Ureter (tissue), 1 donor: ENCODE data around the gene RDX. TPM values are rescaled to one million over a fixed set of nuclear protein-coding genes. Genes with fewer than 3 reads are reported as not detected.
"Not testable (repeated sequence)": the region's sequence is repeated elsewhere in the genome, so short reads cannot be mapped to it uniquely, and the experiment has no call there.

Experiments used
- DNase-seq: peaks from one replicate; pipeline ENCODE4 v3.0.0-alpha.2; 2020; ENCODE audit warnings: low spot score
- total RNA-seq: library from RNA; stranded (reverse); gene quantifications from one replicate; pipeline ENCODE4 v1.2.4, GENCODE V29; 2023
- donor health status: DM: yes; HTN: yes; CAD: no.

RDX gene
- total RNA-seq, 1 donor from 2014 or later = 71.7 TPM

DNA sequence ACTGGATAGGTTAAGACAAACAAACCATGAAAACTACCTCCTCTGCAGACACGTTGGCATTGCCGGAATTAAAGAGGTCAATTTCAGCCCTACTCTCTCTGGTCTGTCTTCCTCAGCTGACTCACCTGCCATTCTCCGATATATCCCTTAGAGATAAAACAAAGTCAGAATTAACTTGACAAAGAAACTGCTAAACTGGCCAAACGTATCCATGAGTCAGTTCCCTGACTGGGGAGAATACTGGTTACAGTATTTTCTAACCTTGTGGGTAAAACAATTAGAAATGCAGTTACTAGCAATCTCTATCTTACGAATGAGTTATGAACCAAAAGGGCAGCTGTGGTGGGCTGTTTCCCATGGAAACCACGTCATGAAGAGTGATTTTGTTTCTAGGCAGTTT, 96.2 kb downstream of the RDX start:
- DNase-seq = no peak

DNA sequence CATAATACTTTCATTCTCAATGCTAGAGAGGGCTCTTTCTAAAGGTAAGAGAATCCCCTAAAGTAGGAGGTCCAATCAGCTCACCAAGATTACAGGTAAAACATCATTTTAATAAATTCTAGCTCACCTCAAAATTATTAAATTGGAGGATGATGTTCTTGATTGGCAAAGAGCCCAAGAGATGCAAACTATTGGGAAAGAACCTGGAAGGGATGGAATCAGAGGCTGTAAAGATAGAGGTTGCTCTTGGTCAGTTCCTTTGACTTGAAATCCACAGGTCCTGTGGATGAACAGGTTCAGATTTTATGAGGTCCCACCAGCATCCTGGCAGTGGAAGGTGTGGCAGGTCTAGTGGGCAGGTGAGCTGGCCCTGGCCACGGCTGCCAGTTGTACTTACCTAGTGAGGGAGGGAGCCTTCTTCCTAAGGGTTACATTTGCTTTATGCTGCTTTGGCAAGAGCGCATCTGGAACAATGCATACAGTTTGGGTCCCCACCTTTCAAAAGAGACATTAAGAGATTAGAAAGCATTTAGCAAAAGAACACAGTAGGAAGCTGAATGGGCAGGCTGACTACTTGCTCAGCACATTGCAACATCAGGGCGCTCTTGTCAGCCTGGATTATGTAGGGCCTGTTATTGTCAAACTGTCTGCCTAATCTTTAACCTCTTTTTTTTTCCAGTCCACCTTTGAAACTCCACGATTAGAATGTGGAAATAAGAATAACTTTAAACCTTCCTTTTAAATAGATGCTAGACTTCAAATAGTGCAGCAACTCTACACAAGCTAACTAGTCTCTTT, 97.0 kb downstream of the RDX start:
- DNase-seq = no peak

DNA sequence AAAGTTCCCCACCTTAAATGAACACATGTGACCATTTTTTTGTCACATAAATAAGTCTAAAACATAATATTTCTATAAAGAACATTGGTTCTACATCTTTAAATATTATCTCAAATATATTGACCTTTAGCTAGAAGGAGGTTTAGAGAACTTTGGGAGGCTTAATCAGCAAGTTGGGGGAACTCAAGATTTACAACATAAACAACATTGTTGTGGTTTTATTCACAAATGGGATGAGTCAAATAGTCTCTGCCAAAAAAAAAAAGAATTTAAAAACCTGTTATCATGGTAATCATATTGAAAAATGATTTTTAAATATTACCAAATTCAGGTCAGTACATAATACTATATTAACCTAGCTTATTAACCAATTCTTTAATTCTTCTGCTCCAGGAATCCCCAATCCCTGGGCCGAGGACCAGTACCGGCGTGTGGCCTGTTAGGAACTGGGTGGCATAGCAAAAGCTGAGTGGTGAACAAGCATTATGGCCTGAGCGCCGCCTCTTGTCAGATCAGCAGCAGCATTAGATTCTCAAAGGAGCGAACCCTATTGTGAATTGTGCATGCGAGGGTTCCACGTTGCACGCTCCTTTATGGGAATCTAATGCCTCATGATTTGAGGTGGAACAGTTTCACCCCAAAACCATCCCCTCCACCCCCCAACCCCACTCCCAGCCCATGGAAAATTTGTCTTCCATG, 98.2 kb downstream of the RDX start:
- no peak for DNase-seq

DNA sequence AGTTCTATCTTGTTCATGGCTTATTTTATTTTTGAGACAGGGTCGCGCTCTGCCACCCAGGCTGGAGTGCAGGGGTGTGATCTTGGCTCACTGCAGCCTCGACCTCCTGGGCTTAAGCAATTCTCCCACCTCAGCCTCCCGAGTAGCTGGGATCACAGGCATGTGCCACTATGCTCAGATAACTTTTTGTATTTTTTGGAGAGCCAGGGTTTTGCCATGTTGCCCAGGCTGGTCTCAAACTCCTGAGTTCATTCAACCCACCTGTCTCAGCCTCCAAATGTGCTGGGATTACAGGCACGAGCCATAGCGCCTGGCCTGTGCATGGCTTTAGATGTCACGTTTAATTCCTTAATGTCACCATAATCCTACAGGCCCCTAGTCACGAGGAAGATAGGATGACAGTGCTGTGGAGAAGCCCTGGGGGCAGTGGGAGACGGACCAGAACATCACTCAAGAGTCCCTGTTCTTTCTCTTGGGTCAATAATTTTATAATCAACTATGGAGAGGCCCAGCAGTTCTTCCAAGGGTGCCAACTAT, 99.5 kb downstream of the RDX start:
- DNase-seq = no peak

DNA sequence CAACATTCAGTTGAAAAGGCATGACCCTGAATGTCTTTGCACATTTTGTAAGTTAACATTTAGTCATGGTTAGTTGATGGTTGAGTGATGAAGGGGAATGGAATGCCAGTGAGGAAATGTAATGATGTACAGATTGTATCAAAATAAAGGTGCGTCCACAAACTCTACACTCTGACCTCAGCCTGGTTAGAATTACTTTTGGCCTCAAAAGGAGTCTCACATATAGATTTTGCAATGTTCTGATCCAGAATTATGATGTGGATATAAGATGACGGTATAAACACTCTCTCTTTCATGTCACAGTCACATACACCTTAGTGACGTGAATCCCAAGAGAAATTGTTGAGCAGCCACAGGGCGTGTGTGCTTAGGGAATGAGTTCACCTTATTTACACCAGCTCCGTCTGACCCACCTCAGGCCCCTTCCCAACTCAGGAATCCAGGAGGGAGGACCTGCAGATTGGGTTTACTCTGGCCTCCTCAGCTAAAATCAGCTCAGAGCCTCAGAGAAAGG, 100.1 kb downstream of the RDX start:
- DNase-seq = no peak

DNA sequence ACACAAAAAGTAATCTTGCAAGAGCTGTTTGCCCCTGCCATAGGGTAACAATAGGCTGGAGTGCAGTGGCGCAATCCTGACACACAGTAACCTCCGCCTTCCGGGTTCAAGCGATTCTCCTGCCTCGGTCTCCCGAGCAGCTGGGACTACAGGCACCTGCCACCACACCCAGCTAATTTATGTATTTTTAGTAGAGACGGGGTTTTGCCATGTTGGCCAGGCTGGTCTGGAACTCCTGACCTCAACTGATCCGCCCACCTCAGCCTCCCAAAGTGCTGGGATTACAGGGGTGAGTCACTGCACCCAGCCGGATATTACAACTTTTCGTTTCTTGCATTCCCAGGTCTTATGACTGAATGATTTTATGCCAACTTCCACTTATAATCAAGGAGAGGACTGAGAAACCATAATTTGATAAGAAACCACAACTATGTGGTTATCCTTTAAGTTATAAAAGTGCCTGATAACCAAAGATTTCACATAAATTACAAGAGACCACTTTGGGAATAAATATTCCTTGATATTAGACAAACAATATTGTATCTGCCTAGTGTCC, 102.1 kb downstream of the RDX start:
- not testable (repeated sequence) for DNase-seq

DNA sequence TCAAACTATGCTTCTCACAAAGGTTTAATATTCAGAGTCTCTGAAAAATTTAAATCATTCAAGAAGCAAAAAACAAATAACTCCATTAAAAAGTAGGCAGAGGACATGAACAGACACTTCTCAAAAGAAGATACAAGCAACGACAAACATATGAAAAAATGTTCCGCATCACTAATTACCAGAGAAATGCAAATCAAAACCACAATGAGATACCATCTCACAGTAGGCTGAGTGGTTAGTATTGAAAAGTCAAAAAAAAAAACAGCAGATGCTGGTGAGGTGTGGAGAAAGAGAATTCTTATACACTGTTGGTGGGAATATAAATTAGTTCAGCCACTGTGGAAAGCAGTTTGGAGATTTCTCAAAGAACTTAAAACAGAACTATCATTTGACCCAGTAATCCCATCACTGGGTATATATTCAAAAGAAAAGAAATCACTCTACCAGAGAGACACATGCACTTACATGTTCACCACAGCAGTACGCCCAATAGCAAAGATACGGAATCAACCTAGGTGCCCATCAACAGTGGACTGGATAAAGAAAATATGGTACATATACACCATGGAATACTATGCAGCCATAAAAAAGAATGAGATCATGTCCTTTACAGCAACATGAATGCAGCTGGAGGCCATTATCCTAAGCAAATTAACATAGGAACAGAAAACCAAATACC, 103.7 kb downstream of the RDX start:
- DNase-seq = not testable (repeated sequence)

DNA sequence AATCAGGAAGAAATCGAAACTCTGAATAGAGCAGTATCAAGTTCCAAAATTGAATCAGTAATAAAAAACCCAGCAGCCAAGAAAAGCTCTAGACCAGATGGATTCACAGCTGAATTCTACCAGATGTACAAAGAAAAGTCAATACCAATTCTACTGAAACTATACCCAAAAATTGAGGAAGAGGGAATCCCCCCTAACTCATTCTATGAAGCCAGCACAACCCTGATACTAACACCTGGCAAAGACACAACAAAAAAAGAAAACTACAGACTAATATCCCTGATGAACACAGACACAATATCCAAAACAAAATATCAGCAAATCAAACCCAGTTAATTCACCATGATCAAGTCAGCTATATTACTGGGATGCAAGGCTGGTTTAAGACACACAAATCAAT, 105.5 kb downstream of the RDX start:
- no peak for DNase-seq

DNA sequence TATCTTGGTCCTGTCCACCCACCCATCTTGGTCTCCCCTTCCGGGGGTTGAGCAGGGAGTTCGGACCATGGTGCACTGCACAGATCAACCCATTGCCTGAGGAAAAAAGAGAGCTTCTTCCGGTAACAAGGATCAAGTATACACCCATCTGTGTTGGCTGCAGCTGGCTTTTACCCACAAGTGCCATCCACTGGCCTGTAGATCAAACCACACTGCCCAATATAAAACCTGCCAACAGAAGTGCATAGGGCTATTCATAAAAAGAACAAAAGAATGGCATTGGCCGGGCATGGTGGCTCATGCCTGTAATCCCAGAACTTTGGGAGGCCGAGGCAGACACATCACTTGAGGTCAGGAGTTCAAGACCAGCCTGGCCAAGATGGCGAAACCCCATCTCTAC, 108.7 kb downstream of the RDX start:
- no peak for DNase-seq

DNA sequence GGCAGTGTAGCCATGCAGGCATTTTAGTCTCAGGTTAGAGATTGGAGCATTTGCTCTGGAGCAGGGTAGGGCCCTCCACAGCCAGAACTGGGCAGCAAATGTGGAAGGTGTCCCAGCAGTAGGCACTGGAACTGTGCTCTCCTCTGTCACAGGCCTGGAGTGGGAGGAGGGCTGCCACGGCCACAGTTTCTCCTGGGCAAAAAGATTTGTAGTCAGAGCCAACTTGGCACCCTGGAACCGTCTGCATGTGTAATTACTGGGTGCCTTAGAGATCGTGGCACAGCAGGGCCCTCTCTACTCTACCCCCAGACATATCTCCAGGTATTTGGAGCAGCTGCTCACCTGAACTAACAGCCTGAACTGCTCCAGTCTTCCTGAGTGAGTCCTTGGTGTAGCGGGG, 109.5 kb downstream of the RDX start:
- DNase-seq = no peak

DNA sequence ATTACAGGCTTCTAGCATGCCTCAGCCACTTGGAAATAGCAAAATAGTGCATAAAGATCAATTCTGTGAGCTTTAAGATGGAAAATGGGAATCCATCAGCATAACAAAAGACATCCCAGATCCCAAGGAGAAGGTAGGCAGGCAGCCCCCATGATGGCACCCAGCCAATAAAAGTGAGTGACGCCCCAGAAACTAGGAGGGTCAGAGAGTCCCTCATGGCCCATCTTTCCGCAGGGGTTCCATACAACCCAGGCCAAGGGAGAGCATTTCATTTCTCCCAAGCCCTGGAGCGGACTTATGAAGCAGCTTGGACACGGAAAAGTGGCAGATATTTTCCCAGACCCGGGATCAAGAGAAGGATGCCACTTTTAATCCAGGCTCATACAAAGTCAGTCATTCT, 110.0 kb downstream of the RDX start:
- no peak for DNase-seq

DNA sequence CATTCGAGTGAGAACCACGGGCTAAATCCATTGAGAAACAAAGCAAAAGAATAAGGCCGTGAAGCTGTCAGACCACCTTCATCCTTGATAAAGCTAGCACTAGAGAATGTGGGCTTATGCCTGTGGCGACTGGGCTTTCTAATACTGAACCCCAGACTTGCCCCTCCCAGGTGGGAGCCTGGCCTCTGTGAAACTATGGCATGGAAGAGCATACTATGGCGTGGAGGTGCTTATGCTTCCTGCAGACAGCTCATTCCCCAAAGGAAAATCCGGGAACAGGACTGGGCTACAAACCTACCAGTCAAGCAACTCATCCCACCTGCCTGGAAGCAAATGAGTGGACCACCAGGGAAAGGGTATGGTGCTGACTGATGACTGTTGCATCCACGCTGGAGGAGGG, 110.8 kb downstream of the RDX start:
- DNase-seq = no peak

DNA sequence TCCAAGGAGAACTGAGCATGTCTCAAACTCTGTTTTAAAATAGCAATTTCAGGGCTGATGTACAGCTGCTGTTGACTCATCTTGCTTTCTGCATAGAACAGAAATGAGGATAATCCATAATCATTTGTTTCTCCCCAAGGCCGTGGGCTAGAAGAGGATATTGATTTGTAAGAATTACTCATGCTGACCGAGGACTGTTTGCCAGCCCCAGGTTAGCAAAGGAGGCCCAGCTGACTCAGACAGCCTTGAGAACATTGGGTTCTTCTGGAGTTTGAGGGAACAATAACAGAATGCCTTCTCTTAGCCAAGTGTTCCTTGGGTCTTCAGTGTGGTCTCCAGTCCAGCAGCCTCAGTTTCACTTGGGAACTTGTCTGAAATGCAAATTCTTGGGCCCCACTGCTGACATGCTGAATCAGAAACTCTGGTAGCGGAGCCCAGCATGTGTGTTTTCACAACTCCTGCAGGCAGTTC, 111.3 kb downstream of the RDX start:
- DNase-seq = no peak

DNA sequence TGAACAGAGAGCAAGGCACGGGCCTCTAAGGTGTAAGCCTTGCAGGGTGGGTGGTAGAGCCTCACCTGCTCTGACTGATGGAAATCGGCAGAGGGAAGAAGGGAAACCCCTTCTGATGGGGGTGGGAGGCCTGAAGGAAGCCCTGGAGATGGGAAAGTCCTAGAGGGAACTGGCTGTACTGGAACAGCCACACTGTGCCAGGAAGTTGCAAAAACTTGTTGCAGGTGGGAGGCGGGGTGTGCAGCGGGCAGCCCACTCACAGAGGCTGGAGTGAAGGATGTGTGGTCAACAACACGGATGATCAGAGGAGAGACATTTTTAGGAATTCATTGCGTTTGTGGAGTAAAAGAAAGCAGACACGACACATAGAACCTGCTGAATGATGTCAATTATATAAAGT, 112.0 kb downstream of the RDX start:
- DNase-seq = no peak

DNA sequence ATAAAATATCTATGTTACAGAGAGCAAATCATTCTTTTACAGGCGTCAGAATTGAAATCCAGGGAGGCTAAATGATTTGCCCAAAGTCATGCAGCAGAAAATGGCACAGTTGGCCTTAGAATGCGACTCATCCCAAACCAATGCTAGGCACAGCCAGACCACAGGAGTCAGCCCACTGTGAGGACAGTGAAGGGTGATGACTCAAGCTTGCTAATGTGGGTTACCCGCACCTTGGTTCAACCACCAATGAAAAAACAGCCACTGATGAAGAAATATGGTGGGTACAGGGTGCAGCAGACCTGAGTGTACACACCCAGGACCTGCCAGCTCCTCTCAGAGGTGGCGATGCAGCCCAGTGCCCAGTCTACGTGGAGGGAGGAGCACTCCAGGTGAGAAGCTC, 113.5 kb downstream of the RDX start:
- DNase-seq = no peak

DNA sequence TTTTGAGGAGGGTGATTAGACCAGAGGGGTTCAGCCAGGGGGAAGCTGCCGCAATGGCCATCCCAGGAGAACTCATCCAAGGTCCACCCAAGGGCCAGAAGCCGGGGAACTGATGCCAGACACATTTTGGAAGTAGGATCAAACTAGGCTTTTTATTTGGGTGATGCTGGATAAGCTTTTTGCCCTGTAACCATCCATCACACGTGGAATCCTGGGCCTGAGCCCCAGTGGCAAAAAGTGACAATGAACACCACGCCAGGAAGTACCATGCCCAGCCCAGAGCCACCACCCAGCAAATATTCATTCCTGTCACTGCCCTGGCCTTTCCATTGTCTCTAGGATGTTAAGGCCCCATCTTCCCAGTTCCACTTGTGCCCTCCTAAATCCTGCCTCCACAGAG, 117.3 kb downstream of the RDX start:
- DNase-seq = no peak

DNA sequence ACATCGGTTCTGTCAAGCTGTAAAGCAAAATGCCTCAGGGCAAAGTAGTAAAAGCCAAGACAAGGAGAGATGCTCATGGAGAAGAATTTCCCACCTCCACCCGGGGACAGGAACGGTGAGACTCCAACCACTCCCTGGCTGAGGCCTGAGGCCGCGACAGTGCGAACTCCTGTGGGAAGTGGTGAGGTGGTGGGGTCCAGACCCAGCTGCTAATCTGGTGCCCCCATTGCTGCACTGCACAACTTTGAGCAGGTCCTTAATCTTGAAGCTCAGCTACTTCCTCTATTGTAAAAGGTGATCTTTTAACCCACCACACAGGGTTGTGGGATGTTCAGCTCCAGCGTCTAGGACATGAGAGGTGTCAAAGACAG, 119.3 kb downstream of the RDX start:
- DNase-seq = no peak

DNA sequence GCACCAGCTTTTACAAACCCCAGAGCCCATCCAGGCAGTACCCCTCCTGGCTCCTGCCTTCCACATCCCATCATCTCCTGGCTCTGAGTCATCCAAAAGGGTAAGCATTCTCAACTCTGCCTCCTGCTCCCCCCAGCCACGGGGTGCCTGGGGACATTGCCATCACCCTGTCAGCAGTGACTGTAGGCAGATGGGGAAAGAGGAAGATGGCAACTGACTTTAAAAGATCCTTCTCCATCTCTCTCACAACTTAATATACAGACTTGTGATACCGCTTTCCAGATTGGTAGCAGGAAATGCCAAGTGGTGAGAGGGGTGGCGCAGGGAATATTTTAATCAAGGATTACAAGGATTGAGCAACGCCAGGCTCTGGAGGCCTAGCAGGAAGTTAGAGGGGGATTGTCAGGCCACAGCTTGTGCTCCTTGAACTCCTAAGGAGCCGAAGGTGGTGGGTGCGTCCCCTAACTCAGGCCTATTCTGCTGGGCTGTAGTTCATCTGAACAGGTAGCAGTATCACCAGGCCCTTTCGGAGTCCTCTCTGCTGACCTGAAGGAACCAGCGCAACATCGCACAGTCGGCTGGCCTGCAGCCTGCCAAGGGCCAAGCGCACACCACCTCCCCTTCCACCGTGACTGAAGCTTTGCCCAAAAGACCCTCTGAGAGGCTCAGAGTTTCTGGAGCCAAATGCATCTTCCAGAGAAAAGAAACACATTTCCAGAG, 119.9 kb downstream of the RDX start:
- DNase-seq = no peak

DNA sequence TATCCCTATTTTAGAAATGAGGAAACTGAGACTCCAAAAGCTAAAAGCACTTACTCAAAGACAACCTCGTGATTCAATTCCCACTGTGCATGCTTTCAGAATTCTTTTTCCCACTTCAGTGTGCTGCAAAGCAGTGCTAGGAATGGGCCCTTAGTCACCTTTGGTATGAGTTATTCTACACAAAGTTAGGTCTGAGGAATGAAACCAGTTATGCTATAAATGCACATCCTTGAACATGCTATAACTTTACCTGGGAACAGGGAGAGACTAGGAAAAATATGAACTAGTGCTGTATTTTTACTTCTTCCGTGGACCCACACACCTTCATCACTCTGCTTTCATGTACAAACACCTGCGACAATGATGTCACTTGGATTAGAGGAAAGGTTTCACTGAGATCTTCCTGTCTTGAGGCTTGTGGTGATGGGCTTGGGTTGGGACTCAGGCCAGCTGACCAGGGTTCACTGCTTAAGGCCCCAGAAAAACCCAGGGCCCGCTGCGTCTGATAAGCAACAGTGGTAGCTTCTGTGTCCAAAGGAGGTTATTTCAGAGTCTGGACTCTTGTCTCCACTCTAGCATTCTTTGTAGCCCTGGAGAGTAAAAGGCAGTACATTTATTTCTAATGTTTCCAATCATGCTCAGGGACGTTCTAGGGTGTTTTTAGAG, 121.6 kb downstream of the RDX start:
- no peak for DNase-seq

DNA sequence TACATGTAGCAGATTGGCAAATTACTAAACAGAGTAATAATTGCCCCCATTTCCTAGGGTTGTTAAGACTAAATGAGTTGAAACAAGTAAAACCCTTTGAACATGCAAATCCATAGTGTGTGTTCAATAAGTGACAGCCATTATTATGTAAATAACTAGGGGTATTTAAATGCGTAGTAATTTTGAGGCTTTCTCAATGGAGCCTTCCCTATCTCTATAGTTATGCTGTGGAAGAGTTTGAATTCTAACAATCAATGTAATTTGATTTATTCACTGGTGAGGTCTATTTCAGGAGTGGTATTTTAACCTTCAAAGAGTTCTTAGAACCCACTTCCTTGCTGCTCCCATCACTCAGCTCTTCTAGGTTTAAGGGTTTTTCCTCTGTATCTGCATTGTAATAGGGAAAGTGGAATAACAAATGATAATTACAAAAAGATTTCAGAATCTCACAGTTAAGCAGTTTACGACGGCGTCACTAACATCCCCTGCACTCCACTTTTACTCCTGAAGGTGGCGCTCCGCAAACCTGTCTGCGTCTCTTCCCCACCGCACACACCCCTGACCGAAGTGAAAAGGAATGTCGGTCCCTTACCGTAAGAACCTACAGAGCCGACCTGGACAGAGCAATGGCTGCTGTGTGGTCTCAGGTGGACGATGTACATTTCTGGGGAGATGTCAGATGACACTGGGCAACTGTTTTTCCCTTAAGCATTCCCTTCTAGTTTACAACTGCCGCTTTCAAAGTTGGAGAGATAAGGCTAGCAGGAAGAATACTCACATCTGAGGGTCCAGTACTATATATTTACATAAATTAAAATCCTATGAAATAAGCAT, 122.4 kb downstream of the RDX start:
- peak; percentile 67 for DNase-seq
